Heart left ventricle (tissue), 13 donors: ENCODE data around the gene NTRK1.

Experiments used
- POLR2A ChIP-seq, 2 donors: fragments of 450-650 bp; IDR thresholded peaks; one replicate each; pipeline ENCODE4 v1.6.1; 2017; ENCODE audit warnings: antibody characterized with exemption in 2 of 2, mild to moderate bottlenecking in 2 of 2, moderate library complexity in 2 of 2
- TF ChIP-seq, protein P1 (sequence below), 12 donors: fragments of 200-600 bp; sonication (generic) in 4 of 12; IDR thresholded peaks; one replicate each; pipeline versions ENCODE4 v1.5.0 to v1.8.0; 2018 to 2022; ENCODE audit warnings: antibody characterized with exemption in 12 of 12, mild to moderate bottlenecking in 5 of 12
- donor health status: ischemic (EF 13 %, LVEDD 7.1; RV severe dilation, severe dysfunction).
- donor health status: DM: no; HTN: yes; CAD: no.
- donor health status: DM: no; HTN: no; CAD: no.
- donor health status: ischemic (EF 25% LVEDD 6.9; RV normal size, moderate dysfunction).
- donor health status: ischemic (EF 25% LVEDD 5.7; RV mildly dilated, moderate dysfunction).
- donor health status: ischemic (EF 35%, LVEDD 5.7; RV mildly dilated, moderate dysfunction).
- donor health status: nonischemic (EF 11% LVEDD 7.7; RV severe dilation, severe dysfunction).
- donor health status: DM: yes; HTN: yes; CAD: no.
- donor health status: PGD.
- donor health status: ischemic (EF 29% LVEDD 5.4; RV normal size, mild dysfunction).
- donor health status: nonischemic (EF 23%, LVEDD 6.1; RV moderate dilation, normal function).

DNA sequence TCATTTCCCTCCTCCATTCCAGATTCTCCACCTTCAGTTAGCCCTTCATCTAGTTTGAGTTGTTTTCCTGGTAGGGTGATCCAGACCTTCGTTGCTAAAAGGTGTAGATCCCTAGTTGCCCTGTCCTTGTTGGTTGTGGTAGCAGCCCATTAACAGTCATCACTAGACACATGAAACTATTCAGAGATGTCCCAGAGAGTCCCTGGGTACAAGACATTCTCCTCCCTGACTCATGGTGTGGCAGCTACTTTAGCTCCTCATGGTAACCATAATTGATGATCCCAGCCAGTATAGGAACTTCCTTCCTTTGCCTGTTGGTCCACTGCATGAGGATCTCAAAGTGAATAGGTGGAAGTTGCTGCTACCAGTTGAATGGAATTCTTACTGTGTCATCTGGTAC, 38.0 kb upstream of the NTRK1 start:
- TF ChIP-seq, protein P1, sequence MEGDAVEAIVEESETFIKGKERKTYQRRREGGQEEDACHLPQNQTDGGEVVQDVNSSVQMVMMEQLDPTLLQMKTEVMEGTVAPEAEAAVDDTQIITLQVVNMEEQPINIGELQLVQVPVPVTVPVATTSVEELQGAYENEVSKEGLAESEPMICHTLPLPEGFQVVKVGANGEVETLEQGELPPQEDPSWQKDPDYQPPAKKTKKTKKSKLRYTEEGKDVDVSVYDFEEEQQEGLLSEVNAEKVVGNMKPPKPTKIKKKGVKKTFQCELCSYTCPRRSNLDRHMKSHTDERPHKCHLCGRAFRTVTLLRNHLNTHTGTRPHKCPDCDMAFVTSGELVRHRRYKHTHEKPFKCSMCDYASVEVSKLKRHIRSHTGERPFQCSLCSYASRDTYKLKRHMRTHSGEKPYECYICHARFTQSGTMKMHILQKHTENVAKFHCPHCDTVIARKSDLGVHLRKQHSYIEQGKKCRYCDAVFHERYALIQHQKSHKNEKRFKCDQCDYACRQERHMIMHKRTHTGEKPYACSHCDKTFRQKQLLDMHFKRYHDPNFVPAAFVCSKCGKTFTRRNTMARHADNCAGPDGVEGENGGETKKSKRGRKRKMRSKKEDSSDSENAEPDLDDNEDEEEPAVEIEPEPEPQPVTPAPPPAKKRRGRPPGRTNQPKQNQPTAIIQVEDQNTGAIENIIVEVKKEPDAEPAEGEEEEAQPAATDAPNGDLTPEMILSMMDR (IDR thresholded peaks at IDR 0.05), result no peak
- TF ChIP-seq POLR2A (IDR thresholded peaks at IDR 0.05), result no peak
